Keratinocyte (primary cell): ENCODE data around the gene MRPL34. TPM values are rescaled to one million over a fixed set of nuclear protein-coding genes. Genes with fewer than 3 reads are reported as not detected.

Source experiments
- DNase-seq: peaks from one replicate; pipeline ENCODE4 v3.0.0-alpha.2; 2011; ENCODE audit warnings: low read depth, missing footprints, low spot score
- FAIRE-seq: peaks from 2 replicates; lab custom pipeline; 2011; peaks lifted over from hg19 to GRCh38; lab: Jason Lieb, UNC
- H2AFZ ChIP-seq: 2 replicates; pipeline ENCODE4 v1.6.0; 2012; ENCODE audit warnings: low read length, control low read depth, inconsistent platforms; ENCODE audit not compliant: control insufficient read depth
- H3K27ac ChIP-seq: 2 replicates; pipeline ENCODE4 v1.5.1; 2011; ENCODE audit warnings: low read length; ENCODE audit not compliant: control insufficient read depth, insufficient read depth
- H3K27me3 ChIP-seq: 3 replicates; pipeline ENCODE4 v1.6.0; 2011; ENCODE audit warnings: low read length; ENCODE audit not compliant: control insufficient read depth, insufficient read depth; ENCODE audit errors: extremely low read depth
- H3K36me3 ChIP-seq, 2 experiments: 2 replicates in 1 of 2; 3 replicates in 1 of 2; pipeline ENCODE4 v1.5.1; 2011; ENCODE audit warnings: low read length in 2 of 2, mild to moderate bottlenecking in 1 of 2; ENCODE audit not compliant: control insufficient read depth in 2 of 2, insufficient read depth in 2 of 2; ENCODE audit errors: extremely low read depth in 1 of 2
- H3K4me1 ChIP-seq: 3 replicates; pipeline ENCODE4 v1.5.1; 2011; ENCODE audit warnings: low read length; ENCODE audit not compliant: control insufficient read depth, insufficient read depth; ENCODE audit errors: extremely low read depth
- H3K4me2 ChIP-seq: 3 replicates; pipeline ENCODE4 v1.6.0; 2011; ENCODE audit warnings: low read depth, low read length; ENCODE audit not compliant: control insufficient read depth, insufficient read depth; ENCODE audit errors: extremely low read depth
- H3K4me3 ChIP-seq, 3 experiments: fragments of 200-600 bp in 1 of 3; sonication (generic) in 1 of 3; 2 replicates in 2 of 3; 3 replicates in 1 of 3; pipeline ENCODE4 v1.5.1; 2011 to 2016; ENCODE audit warnings: low read length in 3 of 3, mild to moderate bottlenecking in 3 of 3, control low read depth in 2 of 3, inconsistent platforms in 1 of 3, low read depth in 1 of 3, mixed read lengths in 1 of 3, mixed run types in 1 of 3, moderate library complexity in 1 of 3; ENCODE audit not compliant: control insufficient read depth in 2 of 3, insufficient read depth in 2 of 3; ENCODE audit errors: extremely low read depth in 1 of 3
- H3K79me2 ChIP-seq: 2 replicates; pipeline ENCODE4 v1.6.0; 2012; ENCODE audit warnings: low read length; ENCODE audit not compliant: control insufficient read depth, insufficient read depth
- H3K9ac ChIP-seq: 3 replicates; pipeline ENCODE4 v1.6.0; 2011; ENCODE audit warnings: low read length; ENCODE audit not compliant: control insufficient read depth, insufficient read depth; ENCODE audit errors: extremely low read depth
- H3K9me1 ChIP-seq: 3 replicates; pipeline ENCODE4 v1.6.0; 2011; ENCODE audit warnings: low read length; ENCODE audit not compliant: control insufficient read depth, insufficient read depth; ENCODE audit errors: extremely low read depth
- H3K9me3 ChIP-seq: 2 replicates; pipeline ENCODE4 v1.5.1; 2012; ENCODE audit warnings: low read depth, low read length; ENCODE audit not compliant: control insufficient read depth
- H4K20me1 ChIP-seq: 3 replicates; pipeline ENCODE4 v1.6.0; 2011; ENCODE audit warnings: low read length; ENCODE audit not compliant: control insufficient read depth, insufficient read depth; ENCODE audit errors: extremely low read depth
- CTCF ChIP-seq, 3 experiments: IDR thresholded peaks in 1 of 3; conservative IDR thresholded peaks in 1 of 3; optimal IDR thresholded peaks in 1 of 3; 2 replicates in 2 of 3; 3 replicates in 1 of 3; pipeline versions ENCODE3 to v1.5.1; 2011; ENCODE audit warnings: low read length in 3 of 3, mild to moderate bottlenecking in 3 of 3, moderate library complexity in 2 of 3, control low read depth in 1 of 3, inconsistent platforms in 1 of 3; ENCODE audit not compliant: insufficient read depth in 2 of 3; ENCODE audit errors: extremely low read depth in 1 of 3
- EZH2 ChIP-seq: IDR thresholded peaks from one replicate; pipeline ENCODE4 v1.6.1; 2012; ENCODE audit warnings: inconsistent platforms, mild to moderate bottlenecking, low read length, moderate library complexity
- dilution Hi-C: fragments of 300-500 bp; cut with MboI; formaldehyde crosslinking; loops from one replicate; pipeline ENCODE4 v1.7.0; 2020; ENCODE audit warnings: low sequenced_read_pairs; ENCODE audit not compliant: extremely low pct_ligation_motif_present
- polyA plus RNA-seq, 5 experiments: library from polyadenylated mRNA; depleted of rRNA in 3 of 5; stranded (reverse) in 3 of 5; stranded (forward) in 1 of 5; unstranded in 1 of 5; fragments of >200 nt; gene quantifications; 1 replicate in 1 of 5; 2 replicates in 3 of 5; 3 replicates in 1 of 5; pipeline versions ENCODE4 v1.2.1 to v1.2.3, GENCODE V29; 2011 to 2012; ENCODE audit warnings: missing spikeins in 2 of 5, low read depth in 1 of 5, low replicate concordance in 1 of 5

The MRPL34 gene
- polyA plus RNA-seq, 1 donor (not counting 4 experiments of a cell fraction or from before 2014, with no cell fraction given) = 63.7 TPM

- Histone ChIP-seq H4K20me1 (no peaks in the 10 kb centered on the region), H3K9me1 (no peaks in the 10 kb centered on the region), H3K27me3 (no peaks in the 10 kb centered on the region), H3K36me3 (peaks cover 19% of the 10 kb centered on the region in 2 experiments), H3K79me2 (no peaks in the 10 kb centered on the region), H2AFZ (no peak overlapping the region), H3K4me1 (peaks cover 8% of the 10 kb centered on the region), H3K4me2 (no peak overlapping the region), H3K9ac (no peak overlapping the region), H3K4me3 (no peak overlapping the region), H3K27ac (no peak overlapping the region), H3K9me3 (no peaks in the 10 kb centered on the region)
- FAIRE-seq = no peak
- dilution Hi-C loops = no loop called here
- DNase-seq = no peak
- no peak for TF ChIP-seq EZH2
- no peak for TF ChIP-seq CTCF (optimal IDR thresholded peaks at IDR 0.05 in 1 of 3, IDR thresholded peaks at IDR 0.05 in 1 of 3, conservative IDR thresholded peaks at IDR 0.05 in 1 of 3; ENCODE audit: extremely low read depth in 1 of 3, insufficient read depth in 2 of 3, low read length in 3 of 3)
These were observed 17.8 kb downstream of the MRPL34 start for GRCh38 chr19:17323300-17323963.

GRCh38 chr19:17323964-17324332 lies 18.3 kb downstream of the MRPL34 start:
- no peaks in the 10 kb centered on the region for H3K9me3 ChIP-seq
- no peak overlapping the region for H3K27ac ChIP-seq
- peaks cover 8% of the 10 kb centered on the region for H3K4me1 ChIP-seq
- H3K4me3 ChIP-seq = no peak overlapping the region
- H3K9ac ChIP-seq = no peak overlapping the region
- no peaks in the 10 kb centered on the region for H4K20me1 ChIP-seq
- FAIRE-seq (no peak), DNase-seq (no peak)
- H3K4me2 ChIP-seq = no peak overlapping the region
- H3K27me3 ChIP-seq = peaks cover 2% of the 10 kb centered on the region
- dilution Hi-C loops = no loop called here
- TF ChIP-seq EZH2 (no peak), CTCF (optimal IDR thresholded peaks at IDR 0.05 in 1 of 3, IDR thresholded peaks at IDR 0.05 in 1 of 3, conservative IDR thresholded peaks at IDR 0.05 in 1 of 3; ENCODE audit: extremely low read depth in 1 of 3, insufficient read depth in 2 of 3, low read length in 3 of 3) (no peak)
- no peaks in the 10 kb centered on the region for H3K79me2 ChIP-seq
- H3K36me3 ChIP-seq = peaks cover 19% of the 10 kb centered on the region in 2 experiments
- H3K9me1 ChIP-seq = no peaks in the 10 kb centered on the region
- no peak overlapping the region for H2AFZ ChIP-seq
